OCI-LY1 (cell line): ENCODE data around the gene SPHK2.

ENCODE experiments used
- H2AFZ ChIP-seq: fragments of 200-600 bp; sonication (generic), shearing (Covaris generic); 2 replicates; pipeline ENCODE4 v1.6.0; 2014; ENCODE audit warnings: antibody characterized with exemption, mild to moderate bottlenecking, low read length
- H3F3A ChIP-seq: fragments of 200-600 bp; sonication (generic), shearing (Covaris generic); 2 replicates; pipeline ENCODE4 v1.6.0; 2014; ENCODE audit warnings: mild to moderate bottlenecking, antibody characterized with exemption, low read length, moderate library complexity; ENCODE audit not compliant: insufficient read depth
- H3K27ac ChIP-seq: fragments of 200-600 bp; sonication (generic); 2 replicates; pipeline ENCODE4 v1.5.1; 2014; ENCODE audit warnings: low read length, mixed run types, mild to moderate bottlenecking, low read depth; ENCODE audit not compliant: poor library complexity, severe bottlenecking
- H3K27me3 ChIP-seq: fragments of 200-600 bp; sonication (generic); 2 replicates; pipeline ENCODE4 v1.6.0; 2014; ENCODE audit warnings: antibody characterized with exemption, mild to moderate bottlenecking, low read length, moderate library complexity; ENCODE audit not compliant: insufficient read depth
- H3K36me3 ChIP-seq: fragments of 200-600 bp; sonication (generic); 2 replicates; pipeline ENCODE4 v1.6.1; 2014; ENCODE audit warnings: mild to moderate bottlenecking, antibody characterized with exemption, low read length, moderate library complexity, mixed read lengths; ENCODE audit not compliant: insufficient read depth
- H3K4me1 ChIP-seq: fragments of 200-600 bp; sonication (generic); 2 replicates; pipeline ENCODE4 v1.5.1; 2014; ENCODE audit warnings: mild to moderate bottlenecking, low read length, moderate library complexity; ENCODE audit not compliant: insufficient read depth, severe bottlenecking
- H3K4me2 ChIP-seq: fragments of 200-600 bp; sonication (generic), shearing (Covaris generic); 2 replicates; pipeline ENCODE4 v1.6.1; 2014; ENCODE audit warnings: low read length
- H3K4me3 ChIP-seq: fragments of 200-600 bp; sonication (generic); 2 replicates; pipeline ENCODE4 v1.5.1; 2014; ENCODE audit warnings: low read length, low read depth, mild to moderate bottlenecking, mixed read lengths; ENCODE audit not compliant: poor library complexity, severe bottlenecking
- H3K79me2 ChIP-seq: fragments of 200-600 bp; shearing (Covaris generic); 2 replicates; pipeline ENCODE4 v1.6.1; 2016; ENCODE audit warnings: mixed run types, low read length, mixed read lengths; ENCODE audit not compliant: insufficient read depth
- H3K9ac ChIP-seq: fragments of 200-600 bp; sonication (generic), shearing (Covaris generic); 2 replicates; pipeline ENCODE4 v1.6.1; 2014; ENCODE audit warnings: mild to moderate bottlenecking, low read length, mixed read lengths
- H3K9me2 ChIP-seq: fragments of 200-600 bp; sonication (generic), shearing (Covaris generic); 2 replicates; pipeline ENCODE4 v1.6.1; 2014; ENCODE audit warnings: low read depth, mild to moderate bottlenecking, low read length, mixed read lengths
- H3K9me3 ChIP-seq: fragments of 200-600 bp; shearing (Covaris generic); 2 replicates; pipeline ENCODE4 v1.6.1; 2014; ENCODE audit warnings: low read length, mixed read lengths
- H4K20me1 ChIP-seq: fragments of 200-600 bp; sonication (generic), shearing (Covaris generic); 2 replicates; pipeline ENCODE4 v1.6.0; 2016; ENCODE audit warnings: mild to moderate bottlenecking, low read length; ENCODE audit not compliant: insufficient read depth
- EZH2 ChIP-seq: fragments of 200-600 bp; sonication (generic), shearing (Covaris generic); IDR thresholded peaks from 2 replicates; pipeline ENCODE4 v1.8.0; 2017; ENCODE audit warnings: borderline replicate concordance, mixed run types, mild to moderate bottlenecking, antibody characterized with exemption, low read length, moderate library complexity, mixed read lengths
- TF ChIP-seq, protein P1 (sequence below): fragments of 200-600 bp; sonication (generic), shearing (Covaris generic); IDR thresholded peaks from 2 replicates; pipeline ENCODE4 v1.5.1; 2017; ENCODE audit warnings: mild to moderate bottlenecking, antibody characterized with exemption, low read length, moderate library complexity, mixed read lengths

The SPHK2 gene

DNA sequence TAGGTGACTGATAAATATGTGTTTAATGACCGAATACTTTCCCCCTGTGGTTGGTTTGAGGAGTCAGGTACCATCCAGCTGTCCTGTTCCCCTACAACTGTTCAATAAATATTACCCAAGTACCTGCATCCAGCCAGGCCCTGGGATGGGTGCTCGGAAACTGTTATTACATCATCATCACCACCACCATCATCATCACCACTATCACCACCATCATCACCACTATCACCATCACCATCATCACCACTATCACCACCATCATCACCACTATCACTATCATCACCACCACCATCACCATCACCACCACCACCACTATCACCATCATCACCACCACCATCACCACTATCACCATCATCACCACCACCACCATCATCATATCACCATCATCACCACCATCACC is 49.5 kb downstream of the SPHK2 start:
- H3K36me3 ChIP-seq: no peaks in the 10 kb centered on the region
- H3K4me2 ChIP-seq: no peak overlapping the region
- H3K27me3 ChIP-seq: no peaks in the 10 kb centered on the region
- no peak overlapping the region for H3K27ac ChIP-seq
- H3K9ac ChIP-seq: no peak overlapping the region
- no peaks in the 10 kb centered on the region for H3K4me1 ChIP-seq
- no peaks in the 10 kb centered on the region for H4K20me1 ChIP-seq
- H3K79me2 ChIP-seq: no peaks in the 10 kb centered on the region
- H3F3A ChIP-seq: no peaks in the 10 kb centered on the region
- no peaks in the 10 kb centered on the region for H3K9me3 ChIP-seq
- H3K9me2 ChIP-seq: no peaks in the 10 kb centered on the region
- TF ChIP-seq, protein P1, sequence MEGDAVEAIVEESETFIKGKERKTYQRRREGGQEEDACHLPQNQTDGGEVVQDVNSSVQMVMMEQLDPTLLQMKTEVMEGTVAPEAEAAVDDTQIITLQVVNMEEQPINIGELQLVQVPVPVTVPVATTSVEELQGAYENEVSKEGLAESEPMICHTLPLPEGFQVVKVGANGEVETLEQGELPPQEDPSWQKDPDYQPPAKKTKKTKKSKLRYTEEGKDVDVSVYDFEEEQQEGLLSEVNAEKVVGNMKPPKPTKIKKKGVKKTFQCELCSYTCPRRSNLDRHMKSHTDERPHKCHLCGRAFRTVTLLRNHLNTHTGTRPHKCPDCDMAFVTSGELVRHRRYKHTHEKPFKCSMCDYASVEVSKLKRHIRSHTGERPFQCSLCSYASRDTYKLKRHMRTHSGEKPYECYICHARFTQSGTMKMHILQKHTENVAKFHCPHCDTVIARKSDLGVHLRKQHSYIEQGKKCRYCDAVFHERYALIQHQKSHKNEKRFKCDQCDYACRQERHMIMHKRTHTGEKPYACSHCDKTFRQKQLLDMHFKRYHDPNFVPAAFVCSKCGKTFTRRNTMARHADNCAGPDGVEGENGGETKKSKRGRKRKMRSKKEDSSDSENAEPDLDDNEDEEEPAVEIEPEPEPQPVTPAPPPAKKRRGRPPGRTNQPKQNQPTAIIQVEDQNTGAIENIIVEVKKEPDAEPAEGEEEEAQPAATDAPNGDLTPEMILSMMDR: no peak
- TF ChIP-seq EZH2: no peak
- H2AFZ ChIP-seq: no peak overlapping the region
- H3K4me3 ChIP-seq: no peak overlapping the region

DNA sequence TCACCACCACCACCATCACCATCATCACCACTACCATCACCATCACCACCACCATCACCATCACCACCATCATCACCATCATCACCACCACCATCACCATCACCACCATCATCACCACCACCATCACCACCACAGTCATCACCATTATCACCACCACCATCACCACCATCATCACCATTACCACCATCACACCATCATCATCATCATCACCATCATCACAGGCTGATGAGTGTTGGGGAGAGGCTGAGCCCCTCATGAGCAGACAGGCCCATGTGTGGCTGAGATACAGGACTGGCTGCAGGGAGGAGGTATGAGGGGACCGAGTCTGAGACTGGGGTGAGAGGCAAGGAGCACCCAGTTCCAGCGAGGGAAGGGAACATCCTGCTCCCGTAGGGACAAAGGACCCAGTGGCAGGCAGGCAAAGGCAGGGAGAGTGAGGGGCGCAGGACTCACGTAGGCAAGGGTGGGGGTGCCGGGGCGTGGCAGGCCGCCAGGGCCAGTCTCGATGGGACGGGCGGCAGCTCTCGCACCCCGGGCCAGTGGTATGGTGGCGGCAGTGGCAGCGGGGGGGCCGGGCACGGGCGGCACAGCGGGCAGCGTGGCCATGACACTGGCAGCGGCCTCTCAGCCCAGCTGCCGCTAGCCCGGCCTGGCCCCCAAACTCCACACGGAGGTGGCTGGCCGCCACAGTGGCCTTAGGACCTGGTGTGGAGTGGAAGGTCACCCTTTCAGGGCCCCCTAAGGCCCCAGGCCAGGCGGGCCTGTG is 50.8 kb downstream of the SPHK2 start:
- H3K9me3 ChIP-seq: no peaks in the 10 kb centered on the region
- H2AFZ ChIP-seq: no peak overlapping the region
- 0 out of 2 replicates have a peak, but pooled peaks cover 5% of the 10 kb centered on the region for H3K27me3 ChIP-seq
- H3K36me3 ChIP-seq: no peaks in the 10 kb centered on the region
- H3K79me2 ChIP-seq: no peaks in the 10 kb centered on the region
- no peaks in the 10 kb centered on the region for H3F3A ChIP-seq
- H3K4me2 ChIP-seq: no peak overlapping the region
- H3K27ac ChIP-seq: no peak overlapping the region
- H4K20me1 ChIP-seq: no peaks in the 10 kb centered on the region
- H3K9ac ChIP-seq: no peak overlapping the region
- H3K4me1 ChIP-seq: peaks cover under 1% of the 10 kb centered on the region
- TF ChIP-seq, protein P1: no peak
- no peak for TF ChIP-seq EZH2
- H3K9me2 ChIP-seq: no peaks in the 10 kb centered on the region
- H3K4me3 ChIP-seq: no peak overlapping the region

DNA sequence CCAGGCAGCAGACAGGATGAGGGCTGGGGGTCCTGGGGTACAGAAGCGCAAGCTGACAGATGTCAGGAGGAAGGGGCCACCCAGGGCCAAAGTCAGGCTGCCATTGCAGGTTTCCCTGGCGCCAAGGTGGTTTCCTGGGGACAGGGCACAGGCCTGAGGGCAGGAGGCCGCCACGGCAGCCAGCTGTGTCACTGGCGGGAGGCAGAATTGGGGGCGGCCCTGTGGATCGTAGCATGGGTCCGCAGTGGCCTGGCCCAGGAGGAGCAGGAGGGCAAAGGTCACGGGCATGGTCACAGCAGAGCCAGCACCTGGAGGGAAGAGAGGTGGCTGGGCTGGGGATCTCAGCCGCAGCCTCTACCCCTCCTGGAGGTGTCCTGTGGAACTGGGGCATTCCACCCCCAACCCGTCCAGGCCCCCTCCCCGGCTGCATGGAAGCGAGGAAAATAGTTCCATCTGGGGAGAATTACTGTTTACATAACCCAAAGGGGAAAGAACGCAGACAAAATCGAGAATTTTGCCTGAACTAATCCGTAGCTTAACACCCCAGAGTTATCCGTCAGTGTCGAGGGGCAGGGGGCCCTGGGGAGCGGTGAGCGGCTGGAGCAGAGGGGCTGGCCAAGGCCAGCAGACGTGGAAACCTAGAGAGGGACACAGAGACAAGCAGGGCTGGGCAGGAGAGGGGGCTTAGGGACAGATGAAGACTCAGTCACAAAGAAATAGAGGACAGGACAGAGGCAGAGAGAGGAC is 51.6 kb downstream of the SPHK2 start:
- Histone ChIP-seq H3K9me3 (no peaks in the 10 kb centered on the region), H3K36me3 (no peaks in the 10 kb centered on the region), H3K4me3 (no peak overlapping the region), H2AFZ (no peak overlapping the region), H3K9ac (no peak overlapping the region), H3K4me1 (peaks cover 6% of the 10 kb centered on the region), H3F3A (no peaks in the 10 kb centered on the region), H4K20me1 (no peaks in the 10 kb centered on the region), H3K27me3 (0 out of 2 replicates have a peak, but pooled peaks cover 5% of the 10 kb centered on the region), H3K27ac (no peak overlapping the region), H3K9me2 (no peaks in the 10 kb centered on the region), H3K79me2 (no peaks in the 10 kb centered on the region), H3K4me2 (no peak overlapping the region)
- TF ChIP-seq, protein P1: no peak
- TF ChIP-seq EZH2: no peak
